ENCODE data around the gene FUT8. TPM values are rescaled to one million over a fixed set of nuclear protein-coding genes. Genes with fewer than 3 reads are reported as not detected.

Gene FUT8
- total RNA-seq, 6 experiments from 2014 or later, result 2.6 to 4.9 (median 3.5) TPM

DNA sequence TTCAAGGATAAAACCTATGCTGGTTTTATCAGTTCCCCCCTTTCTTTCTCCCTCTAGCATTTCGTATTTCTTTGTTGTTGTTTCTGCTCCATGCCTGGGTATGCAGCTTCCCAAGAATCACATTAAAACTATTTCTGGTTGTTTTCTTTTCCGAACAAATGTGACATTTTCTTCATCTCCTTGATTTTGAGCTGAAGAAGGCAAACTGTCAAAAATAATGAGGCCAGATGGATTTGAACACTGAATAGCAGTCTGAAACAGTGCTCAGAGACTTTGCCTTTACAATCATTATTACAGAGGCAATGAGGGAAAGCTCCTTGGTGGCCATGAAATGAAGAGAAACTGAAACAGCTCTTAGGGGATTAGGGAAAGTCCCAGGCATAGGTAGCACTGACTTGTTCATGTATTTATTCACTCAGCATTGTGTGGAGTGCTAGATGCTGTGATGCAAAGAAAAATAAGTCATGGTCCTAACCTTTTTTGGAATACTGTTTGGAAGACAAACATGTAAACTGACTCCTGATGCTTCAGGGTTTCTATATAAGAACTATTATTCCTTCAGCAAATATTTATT lies 319.5 kb downstream of the FUT8 start:
- Histone ChIP-seq H3K4me3 (no peak overlapping the region), H3K36me3 (no peaks in the 10 kb centered on the region), H3K4me1 (no peaks in the 10 kb centered on the region), H3K27me3 (no peaks in the 10 kb centered on the region), H3K9me3 (no peaks in the 10 kb centered on the region), H3K27ac (no peak overlapping the region)
- no peak for ATAC-seq
- TF ChIP-seq, protein P1, sequence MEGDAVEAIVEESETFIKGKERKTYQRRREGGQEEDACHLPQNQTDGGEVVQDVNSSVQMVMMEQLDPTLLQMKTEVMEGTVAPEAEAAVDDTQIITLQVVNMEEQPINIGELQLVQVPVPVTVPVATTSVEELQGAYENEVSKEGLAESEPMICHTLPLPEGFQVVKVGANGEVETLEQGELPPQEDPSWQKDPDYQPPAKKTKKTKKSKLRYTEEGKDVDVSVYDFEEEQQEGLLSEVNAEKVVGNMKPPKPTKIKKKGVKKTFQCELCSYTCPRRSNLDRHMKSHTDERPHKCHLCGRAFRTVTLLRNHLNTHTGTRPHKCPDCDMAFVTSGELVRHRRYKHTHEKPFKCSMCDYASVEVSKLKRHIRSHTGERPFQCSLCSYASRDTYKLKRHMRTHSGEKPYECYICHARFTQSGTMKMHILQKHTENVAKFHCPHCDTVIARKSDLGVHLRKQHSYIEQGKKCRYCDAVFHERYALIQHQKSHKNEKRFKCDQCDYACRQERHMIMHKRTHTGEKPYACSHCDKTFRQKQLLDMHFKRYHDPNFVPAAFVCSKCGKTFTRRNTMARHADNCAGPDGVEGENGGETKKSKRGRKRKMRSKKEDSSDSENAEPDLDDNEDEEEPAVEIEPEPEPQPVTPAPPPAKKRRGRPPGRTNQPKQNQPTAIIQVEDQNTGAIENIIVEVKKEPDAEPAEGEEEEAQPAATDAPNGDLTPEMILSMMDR (IDR thresholded peaks at IDR 0.05), result no peak
- TF ChIP-seq POLR2A (IDR thresholded peaks at IDR 0.05), result no peak
- 92% methylated on average over 2 of the region's 2 CpGs for WGBS (ENCODE audit: insufficient coverage, low coverage, low lambda C conversion rate, missing lambda C conversion rate)
- intact Hi-C loops (cut with DNase I), result no loop called here
- no peak for DNase-seq

DNA sequence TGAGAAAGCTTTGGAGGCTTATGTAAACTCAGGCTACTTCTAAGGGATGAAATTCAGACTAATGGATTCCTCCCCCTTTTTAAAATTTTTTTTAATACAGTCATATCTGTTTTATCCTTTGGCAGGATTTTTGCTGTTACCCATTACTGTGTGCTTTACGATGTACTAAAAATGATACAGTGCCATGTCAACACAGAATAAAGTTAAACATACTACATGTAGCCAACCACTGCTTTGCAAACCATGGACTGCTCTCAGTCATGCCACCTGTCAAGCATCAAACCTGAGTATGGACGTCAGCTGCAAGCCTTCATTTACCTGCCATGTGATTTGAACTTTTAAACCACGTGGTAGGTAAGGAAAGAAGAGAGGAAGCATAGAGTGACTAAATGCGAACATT lies 325.8 kb downstream of the FUT8 start:
- intact Hi-C loops (cut with DNase I), result no loop called here

DNA sequence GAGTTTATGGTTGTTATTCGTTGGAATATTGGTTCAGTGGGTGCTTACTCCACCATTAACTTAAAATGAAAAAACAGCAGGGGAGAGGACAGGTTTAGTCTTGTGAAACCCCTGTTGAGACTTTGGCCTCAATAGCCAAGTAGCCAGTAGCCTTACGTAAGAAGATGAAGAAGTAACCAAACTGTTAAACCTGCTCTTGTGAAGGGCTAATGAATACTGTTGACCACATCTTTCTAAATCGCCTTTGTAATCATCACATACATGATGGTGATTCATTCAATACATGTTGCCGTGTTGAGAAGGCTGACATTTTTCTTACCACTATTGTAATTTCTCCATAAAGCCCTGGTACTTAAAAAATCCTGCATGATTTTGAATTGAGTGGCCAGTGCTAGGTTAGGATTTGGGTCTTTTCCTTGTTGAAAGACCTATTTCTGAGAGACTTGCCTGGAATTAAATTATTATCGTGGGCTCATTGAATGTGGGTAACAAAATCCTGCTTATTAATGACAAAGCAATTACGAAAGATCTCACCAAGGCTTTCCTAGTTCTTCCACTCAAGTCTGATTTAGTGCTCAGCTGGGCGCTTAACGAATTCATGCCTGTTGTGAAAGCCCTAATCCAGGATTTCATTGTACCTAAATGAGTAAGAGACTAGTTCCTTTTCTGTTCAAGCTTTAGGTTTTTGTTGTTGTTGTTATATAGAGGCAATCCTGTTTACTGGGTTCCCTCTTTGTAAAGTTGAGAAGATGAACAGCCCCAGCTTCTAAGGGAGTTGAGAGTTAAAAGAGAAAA lies 333.1 kb downstream of the FUT8 start:
- WGBS (ENCODE audit: insufficient coverage, low coverage, low lambda C conversion rate, missing lambda C conversion rate), result 77% methylated on average over 7 of the region's 8 CpGs
- Histone ChIP-seq H3K4me3 (no peak overlapping the region), H3K27ac (no peak overlapping the region), H3K36me3 (no peaks in the 10 kb centered on the region), H3K4me1 (no peaks in the 10 kb centered on the region), H3K27me3 (no peaks in the 10 kb centered on the region), H3K9me3 (no peaks in the 10 kb centered on the region)
- ATAC-seq, result no peak
- intact Hi-C loops (cut with DNase I), result no loop called here
- TF ChIP-seq, protein P1 (IDR thresholded peaks at IDR 0.05), result no peak
- no peak for TF ChIP-seq POLR2A (IDR thresholded peaks at IDR 0.05)
- no peak for DNase-seq

More for the DNA sequence above, 325.8 kb downstream of the FUT8 start:
- Histone ChIP-seq H3K27me3 (no peaks in the 10 kb centered on the region), H3K36me3 (no peaks in the 10 kb centered on the region), H3K9me3 (no peaks in the 10 kb centered on the region), H3K4me3 (no peak overlapping the region), H3K4me1 (no peaks in the 10 kb centered on the region), H3K27ac (no peak overlapping the region)
- DNase-seq (no peak), ATAC-seq (no peak)
- no peak for TF ChIP-seq POLR2A (IDR thresholded peaks at IDR 0.05)
- TF ChIP-seq, protein P1 (IDR thresholded peaks at IDR 0.05), result no peak
- WGBS (ENCODE audit: insufficient coverage, low coverage, low lambda C conversion rate, missing lambda C conversion rate), result 87% methylated on average over 4 of the region's 4 CpGs

DNA sequence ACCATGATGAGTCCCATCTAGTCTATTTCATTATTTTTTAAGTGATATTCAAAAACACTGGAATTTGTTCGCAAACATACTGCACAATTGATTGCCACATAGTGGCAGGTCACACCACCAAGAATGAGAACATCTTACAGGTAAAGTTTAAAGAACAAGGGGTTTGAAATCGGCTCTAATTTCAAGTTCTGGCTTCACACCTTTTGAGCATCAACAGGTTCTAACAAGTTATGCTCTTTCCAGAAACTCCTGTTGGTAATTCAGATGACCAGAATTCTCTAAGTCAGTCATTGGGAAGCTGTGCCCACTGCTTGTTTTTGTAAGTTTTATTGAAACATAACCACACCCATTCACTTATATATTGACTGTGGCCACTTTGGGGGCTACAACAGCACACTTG lies 336.3 kb downstream of the FUT8 start:
- Histone ChIP-seq H3K36me3 (no peaks in the 10 kb centered on the region), H3K4me1 (no peaks in the 10 kb centered on the region), H3K27ac (no peak overlapping the region), H3K9me3 (no peaks in the 10 kb centered on the region), H3K27me3 (no peaks in the 10 kb centered on the region), H3K4me3 (no peak overlapping the region)
- intact Hi-C loops (cut with DNase I), result no loop called here
- DNase-seq (no peak), ATAC-seq (no peak)
- WGBS (ENCODE audit: insufficient coverage, low coverage, low lambda C conversion rate, missing lambda C conversion rate), result 89% methylated on average over 2 of the region's 2 CpGs
- no peak for TF ChIP-seq POLR2A (IDR thresholded peaks at IDR 0.05)
- TF ChIP-seq, protein P1 (IDR thresholded peaks at IDR 0.05), result no peak
